Esophagus squamous epithelium (tissue), 5 donors: ENCODE measurements around the gene GRK5. TPM values are rescaled to one million over a fixed set of nuclear protein-coding genes. Genes with fewer than 3 reads are reported as not detected.

Experiments used
- DNase-seq: peaks from one replicate; lab custom pipeline; 2025; lab: John Stamatoyannopoulos, UW
- H3K27ac ChIP-seq, 4 donors: fragments of 200-600 bp; sonication (generic); one replicate each; pipeline ENCODE4 v1.5.1; 2016 to 2019; ENCODE audit warnings: mild to moderate bottlenecking in 1 of 4
- H3K27me3 ChIP-seq, 4 donors: fragments of 200-600 bp; sonication (generic); 1 replicate in 3 of 4; 2 replicates in 1 of 4; pipeline versions ENCODE4 v1.5.1 to v1.6.0; 2017 to 2021; ENCODE audit warnings: antibody characterized with exemption in 1 of 4
- H3K36me3 ChIP-seq, 3 donors: fragments of 200-600 bp; sonication (generic); one replicate each; pipeline ENCODE4 v1.5.1; 2016 to 2019
- H3K4me1 ChIP-seq, 3 donors: fragments of 200-600 bp; sonication (generic); one replicate each; pipeline ENCODE4 v1.5.1; 2017 to 2019
- H3K4me3 ChIP-seq, 4 donors: fragments of 200-600 bp; sonication (generic); 1 replicate in 3 of 4; 2 replicates in 1 of 4; pipeline ENCODE4 v1.5.1; 2016 to 2019; ENCODE audit warnings: mild to moderate bottlenecking in 2 of 4, moderate library complexity in 1 of 4
- H3K9me3 ChIP-seq, 3 donors: fragments of 200-600 bp; sonication (generic); one replicate each; pipeline ENCODE4 v1.5.1; 2016 to 2019
- CTCF ChIP-seq, 6 experiments: fragments of 450-650 bp in 4 of 6; fragments of 200-600 bp in 2 of 6; sonication (generic) in 2 of 6; IDR thresholded peaks; one replicate each; pipeline ENCODE4 v1.5.1; 2016 to 2019; ENCODE audit warnings: antibody characterized with exemption in 6 of 6, mild to moderate bottlenecking in 4 of 6, moderate library complexity in 4 of 6
- POLR2A ChIP-seq, 4 donors: fragments of 450-650 bp; IDR thresholded peaks; one replicate each; pipeline ENCODE4 v1.6.1; 2017; ENCODE audit warnings: antibody characterized with exemption in 4 of 4, mild to moderate bottlenecking in 4 of 4, moderate library complexity in 3 of 4
- WGBS, 2 donors: methylation state at CpG; one replicate each; pipeline ENCODE4 v1.1.5; 2018; 5-methylcytosine and 5-hydroxymethylcytosine counted together
- intact Hi-C: fragments of 100-400 bp; cut with DNase I; formaldehyde crosslinking; loops from one replicate; pipeline ENCODE4 v1.15.0; 2022
- total RNA-seq, 4 donors: library from RNA; depleted of rRNA; stranded (reverse); fragments of >200 nt; gene quantifications; one replicate each; pipeline ENCODE4 v1.1.0, GENCODE V29; 2016
- donor health status: DM: yes; HTN: yes; CAD: no.

The GRK5 gene
- total RNA-seq, 4 donors from 2014 or later = 2.4 to 18.9 (median 6.3) TPM

- intact Hi-C loops = no loop called here
- Histone ChIP-seq H3K9me3 (peaks cover 0 to 7% (median 7%) of the 10 kb centered on the region in 3 donors), H3K4me1 (peaks cover 0 to 47% (median 7%) of the 10 kb centered on the region in 3 donors), H3K4me3 (no peak overlapping the region), H3K27me3 (no peaks in the 10 kb centered on the region), H3K27ac (peak overlapping the region in 3 of 4 donors; percentile 5 to 52 (median 29)), H3K36me3 (no peaks in the 10 kb centered on the region)
- no peak for DNase-seq
- 73 to 94% methylated on average over 2 to 5 of the region's 11 CpGs for WGBS, 2 donors
- TF ChIP-seq CTCF (IDR thresholded peaks at IDR 0.05) (no peak), POLR2A (IDR thresholded peaks at IDR 0.05) (no peak)
These were observed 153.0 kb downstream of the GRK5 start for GRCh38 chr10:119360181-119360921.

GRCh38 chr10:119361037-119361436 is 153.7 kb downstream of the GRK5 start:
- H3K36me3 ChIP-seq = no peaks in the 10 kb centered on the region
- WGBS, 2 donors = 92 to 95% methylated on average over 6 to 8 of the region's 10 CpGs
- no peaks in the 10 kb centered on the region for H3K27me3 ChIP-seq
- intact Hi-C loops = no loop called here
- H3K4me1 ChIP-seq = peaks cover 0 to 53% (median 10%) of the 10 kb centered on the region in 3 donors
- peaks cover 0 to 4% (median 4%) of the 10 kb centered on the region in 3 donors for H3K9me3 ChIP-seq
- no peak for TF ChIP-seq POLR2A (IDR thresholded peaks at IDR 0.05)
- no peak for TF ChIP-seq CTCF (IDR thresholded peaks at IDR 0.05)
- DNase-seq = no peak
- no peak overlapping the region for H3K4me3 ChIP-seq
- peak overlapping the region in 2 of 4 donors; percentile 29 to 52 for H3K27ac ChIP-seq

GRCh38 chr10:119362122-119362521 is 154.8 kb downstream of the GRK5 start:
- peak overlapping the region in 2 of 4 donors; percentile 44 to 69 for H3K27ac ChIP-seq
- intact Hi-C loops = no loop called here
- no peaks in the 10 kb centered on the region for H3K9me3 ChIP-seq
- no peak for DNase-seq
- no peaks in the 10 kb centered on the region for H3K36me3 ChIP-seq
- H3K27me3 ChIP-seq = no peaks in the 10 kb centered on the region
- 61 to 66% methylated on average over 3 of the region's 3 CpGs for WGBS, 2 donors
- no peak for TF ChIP-seq CTCF (IDR thresholded peaks at IDR 0.05)
- TF ChIP-seq POLR2A (IDR thresholded peaks at IDR 0.05) = no peak
- H3K4me3 ChIP-seq = no peak overlapping the region
- H3K4me1 ChIP-seq = peaks cover 0 to 61% (median 18%) of the 10 kb centered on the region in 3 donors

- no peak for DNase-seq
- intact Hi-C loops = no loop called here
- TF ChIP-seq CTCF (IDR thresholded peaks at IDR 0.05) (no peak), POLR2A (IDR thresholded peaks at IDR 0.05) (no peak)
- Histone ChIP-seq H3K27ac (peak overlapping the region in 2 of 4 donors; percentile 18 to 89), H3K9me3 (no peaks in the 10 kb centered on the region), H3K27me3 (no peaks in the 10 kb centered on the region), H3K4me3 (no peak overlapping the region), H3K36me3 (no peaks in the 10 kb centered on the region), H3K4me1 (peaks cover 17 to 78% (median 30%) of the 10 kb centered on the region in 3 donors)
- 47 to 63% methylated on average over 10 to 11 of the region's 11 CpGs for WGBS, 2 donors
These were observed 157.6 kb downstream of the GRK5 start for GRCh38 chr10:119364645-119365600.
